ENCODE data around the gene MBTD1.

Gene MBTD1

DNA sequence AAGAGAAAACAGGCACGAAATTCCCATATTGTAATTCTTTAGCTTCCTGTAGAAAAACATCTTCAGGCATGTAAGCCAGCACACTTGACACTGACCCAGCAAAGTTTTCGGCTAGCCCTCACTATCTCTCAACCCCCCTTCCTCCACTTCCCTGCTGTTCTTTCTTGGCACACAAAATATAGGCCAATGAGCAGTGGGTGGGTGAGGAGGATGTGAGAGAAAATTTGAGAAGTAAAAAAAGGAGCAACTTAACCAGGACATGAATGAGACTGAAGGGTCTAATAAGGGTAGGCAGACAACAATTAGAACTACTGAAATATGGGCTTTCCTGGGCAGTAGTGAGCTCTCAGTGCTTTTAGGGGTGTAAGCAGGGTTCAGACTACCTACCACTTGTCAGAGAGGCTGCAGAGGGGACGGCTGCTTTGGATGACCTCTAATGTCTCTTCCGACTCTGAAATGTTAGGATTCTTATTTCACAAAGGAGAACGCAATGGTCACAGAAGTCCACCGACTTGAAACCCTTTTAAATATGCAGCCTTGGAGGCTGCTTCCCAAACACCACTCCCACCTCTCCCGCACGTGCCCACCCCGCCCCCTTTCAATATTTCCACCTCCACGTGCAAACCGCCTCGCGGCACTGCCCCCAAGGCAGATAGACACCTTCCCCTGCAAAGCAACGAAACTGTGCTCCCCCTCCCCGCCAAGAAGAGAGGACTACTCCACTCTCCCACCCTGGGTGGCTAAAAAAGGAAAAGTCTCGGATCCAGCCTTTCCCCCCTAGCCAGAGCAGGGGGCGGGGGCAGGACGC lies 889 bp downstream of the MBTD1 start:
- peak in 1 of 2 donors; percentile 25 for DNase-seq
- peak overlapping the region; percentile 92 for H3K4me3 ChIP-seq (ENCODE audit: low read depth, low read length)
- peak overlapping the region; percentile 96 for H3K4me2 ChIP-seq (ENCODE audit: low read length)
- no peaks in the 10 kb centered on the region for H3K9me3 ChIP-seq (ENCODE audit: insufficient read depth, low read depth, low read length)
- H3K4me1 ChIP-seq (ENCODE audit: control insufficient read depth in 1 of 2, insufficient read depth in 2 of 2, low read length in 2 of 2): peaks cover 7 to 17% of the 10 kb centered on the region in 2 experiments
- peak overlapping the region; percentile 99 for H3K4ac ChIP-seq (ENCODE audit: low read depth, low read length)
- H3K79me1 ChIP-seq (ENCODE audit: low read length): peaks cover 14% of the 10 kb centered on the region
- no peak overlapping the region for H3K27ac ChIP-seq (ENCODE audit: low read depth, low read length)
- H4K8ac ChIP-seq (ENCODE audit: low read depth, low read length): no peak overlapping the region
- H3K14ac ChIP-seq (ENCODE audit: low read length): no peak overlapping the region
- WGBS (ENCODE audit: extremely low coverage, insufficient coverage, insufficient read length): no CpG with 5 or more reads among the region's 18 CpGs
- H2BK12ac ChIP-seq (ENCODE audit: low read length): no peak overlapping the region
- peak overlapping the region; percentile 67 for H4K91ac ChIP-seq (ENCODE audit: low read depth, low read length)
- no peak overlapping the region for H2AK5ac ChIP-seq (ENCODE audit: low read length)
- H3K27me3 ChIP-seq (ENCODE audit: insufficient read depth, low read length): no peaks in the 10 kb centered on the region
- H3K79me2 ChIP-seq (ENCODE audit: control insufficient read depth, insufficient read depth, low read length, poor library complexity): peaks cover 23% of the 10 kb centered on the region
- no peak overlapping the region for H2BK120ac ChIP-seq (ENCODE audit: insufficient read depth, low read length, poor library complexity)
- H3K18ac ChIP-seq (ENCODE audit: low read length): no peak overlapping the region
- peaks cover 2 to 5% of the 10 kb centered on the region in 2 experiments for H3K36me3 ChIP-seq (ENCODE audit: control insufficient read depth in 1 of 2, insufficient read depth in 2 of 2, low read length in 2 of 2)
- H2BK5ac ChIP-seq (ENCODE audit: low read depth, low read length, poor library complexity): peak overlapping the region; percentile 74
- H3K23ac ChIP-seq (ENCODE audit: low read length): no peak overlapping the region
- H2AFZ ChIP-seq (ENCODE audit: insufficient read depth, low read length, poor library complexity): no peak overlapping the region
- peak overlapping the region; percentile 81 for H3K9ac ChIP-seq (ENCODE audit: low read length)
- peak overlapping the region; percentile 21 for H4K12ac ChIP-seq (ENCODE audit: low read depth, low read length)

DNA sequence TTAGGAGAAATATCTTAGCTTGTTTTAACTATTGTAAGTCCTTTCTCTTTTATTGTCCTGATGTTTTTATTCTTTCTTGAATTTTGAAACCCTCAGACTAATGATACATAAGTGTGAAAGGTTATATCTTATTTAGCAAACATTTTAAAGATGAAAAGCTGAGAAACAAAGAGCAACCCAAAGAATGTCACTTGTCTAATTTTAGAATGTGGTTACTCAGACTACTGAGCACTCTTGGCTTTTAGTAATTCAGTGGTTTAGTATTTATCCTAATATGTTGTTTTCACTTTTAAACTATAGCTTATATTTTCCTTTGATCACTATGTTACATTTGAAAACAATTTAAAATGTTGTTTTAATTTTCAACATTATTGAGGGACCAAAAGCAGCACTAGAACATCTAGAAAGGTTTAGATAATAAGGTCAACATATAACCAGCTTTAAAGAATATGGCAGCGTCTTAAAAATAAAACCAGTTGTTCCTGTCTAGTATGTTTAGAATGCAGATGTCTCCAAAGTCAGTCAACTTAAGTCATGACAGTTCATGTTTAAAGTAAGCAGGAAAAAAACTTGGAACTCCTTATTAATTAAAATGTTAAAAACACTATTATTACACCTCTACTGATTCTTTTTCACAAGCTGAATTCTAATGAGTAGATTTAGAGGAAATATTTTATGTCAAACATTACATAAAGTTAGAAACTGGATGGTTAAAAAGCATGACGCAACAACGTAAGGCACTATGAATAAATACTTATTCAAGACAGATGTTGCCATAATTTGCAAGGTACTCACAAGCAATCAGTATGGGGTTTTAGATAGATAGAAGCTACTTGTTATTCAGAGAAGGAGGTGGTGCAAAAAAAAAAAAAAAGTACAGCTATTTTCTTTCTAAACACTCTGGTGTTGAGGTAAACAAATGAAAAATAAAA lies 2.4 kb downstream of the MBTD1 start:
- Histone ChIP-seq H3K79me2 (ENCODE audit: control insufficient read depth, insufficient read depth, low read length, poor library complexity) (peaks cover 23% of the 10 kb centered on the region), H3K18ac (ENCODE audit: low read length) (no peak overlapping the region), H4K91ac (ENCODE audit: low read depth, low read length) (no peak overlapping the region), H3K4ac (ENCODE audit: low read depth, low read length) (no peak overlapping the region), H3K79me1 (ENCODE audit: low read length) (peaks cover 13% of the 10 kb centered on the region), H3K4me1 (ENCODE audit: control insufficient read depth in 1 of 2, insufficient read depth in 2 of 2, low read length in 2 of 2) (peaks cover under 1 to 10% of the 10 kb centered on the region in 2 experiments), H3K4me3 (ENCODE audit: low read depth, low read length) (no peak overlapping the region), H2AK5ac (ENCODE audit: low read length) (no peak overlapping the region), H3K36me3 (ENCODE audit: control insufficient read depth in 1 of 2, insufficient read depth in 2 of 2, low read length in 2 of 2) (peaks cover 3 to 4% of the 10 kb centered on the region in 2 experiments), H3K27me3 (ENCODE audit: insufficient read depth, low read length) (no peaks in the 10 kb centered on the region), H3K27ac (ENCODE audit: low read depth, low read length) (no peak overlapping the region), H2BK12ac (ENCODE audit: low read length) (no peak overlapping the region), H2AFZ (ENCODE audit: insufficient read depth, low read length, poor library complexity) (no peak overlapping the region), H3K9ac (ENCODE audit: low read length) (no peak overlapping the region), H3K14ac (ENCODE audit: low read length) (no peak overlapping the region), H3K23ac (ENCODE audit: low read length) (no peak overlapping the region), H3K9me3 (ENCODE audit: insufficient read depth, low read depth, low read length) (no peaks in the 10 kb centered on the region), H3K4me2 (ENCODE audit: low read length) (no peak overlapping the region), H2BK5ac (ENCODE audit: low read depth, low read length, poor library complexity) (no peak overlapping the region), H4K8ac (ENCODE audit: low read depth, low read length) (no peak overlapping the region), H4K12ac (ENCODE audit: low read depth, low read length) (no peak overlapping the region), H2BK120ac (ENCODE audit: insufficient read depth, low read length, poor library complexity) (no peak overlapping the region)
- no CpG with 5 or more reads among the region's 3 CpGs for WGBS (ENCODE audit: extremely low coverage, insufficient coverage, insufficient read length)
- peak in 1 of 2 donors; percentile 8 for DNase-seq

DNA sequence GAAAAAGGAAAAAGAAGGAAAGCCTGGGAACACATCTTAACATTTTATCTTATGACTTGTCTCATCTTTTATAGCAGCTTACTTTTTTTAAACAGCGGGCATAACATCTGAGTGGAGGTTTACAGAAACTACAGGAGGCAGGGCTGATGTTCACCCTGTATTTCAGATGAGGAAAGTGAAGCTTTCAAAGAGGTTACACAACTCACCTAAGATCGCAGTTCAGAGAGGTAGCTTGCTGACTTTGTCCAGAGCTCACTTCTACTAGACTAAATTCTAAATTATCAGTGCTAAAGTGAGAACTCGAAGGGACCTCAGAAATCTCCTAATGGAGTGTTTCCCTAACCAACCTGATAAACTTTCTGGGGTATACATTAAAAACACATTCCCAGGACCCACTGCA lies 3.7 kb downstream of the MBTD1 start:
- peak overlapping the region; percentile 4 for H3K4ac ChIP-seq (ENCODE audit: low read depth, low read length)
- no peaks in the 10 kb centered on the region for H3K27me3 ChIP-seq (ENCODE audit: insufficient read depth, low read length)
- H2BK5ac ChIP-seq (ENCODE audit: low read depth, low read length, poor library complexity): no peak overlapping the region
- no peak overlapping the region for H3K9ac ChIP-seq (ENCODE audit: low read length)
- H3K79me2 ChIP-seq (ENCODE audit: control insufficient read depth, insufficient read depth, low read length, poor library complexity): peaks cover 20% of the 10 kb centered on the region
- H2BK120ac ChIP-seq (ENCODE audit: insufficient read depth, low read length, poor library complexity): no peak overlapping the region
- no peak for DNase-seq
- H3K4me3 ChIP-seq (ENCODE audit: low read depth, low read length): no peak overlapping the region
- H3K14ac ChIP-seq (ENCODE audit: low read length): no peak overlapping the region
- H3K79me1 ChIP-seq (ENCODE audit: low read length): peaks cover 13% of the 10 kb centered on the region
- H3K4me1 ChIP-seq (ENCODE audit: control insufficient read depth in 1 of 2, insufficient read depth in 2 of 2, low read length in 2 of 2): peaks cover 0 to 5% of the 10 kb centered on the region in 2 experiments
- no peak overlapping the region for H4K91ac ChIP-seq (ENCODE audit: low read depth, low read length)
- H4K12ac ChIP-seq (ENCODE audit: low read depth, low read length): no peak overlapping the region
- no CpG with 5 or more reads among the region's 3 CpGs for WGBS (ENCODE audit: extremely low coverage, insufficient coverage, insufficient read length)
- no peak overlapping the region for H3K23ac ChIP-seq (ENCODE audit: low read length)
- H4K8ac ChIP-seq (ENCODE audit: low read depth, low read length): no peak overlapping the region
- no peak overlapping the region for H3K18ac ChIP-seq (ENCODE audit: low read length)
- no peak overlapping the region for H3K27ac ChIP-seq (ENCODE audit: low read depth, low read length)
- no peaks in the 10 kb centered on the region for H3K9me3 ChIP-seq (ENCODE audit: insufficient read depth, low read depth, low read length)
- H2AK5ac ChIP-seq (ENCODE audit: low read length): no peak overlapping the region
- H2BK12ac ChIP-seq (ENCODE audit: low read length): no peak overlapping the region
- no peak overlapping the region for H2AFZ ChIP-seq (ENCODE audit: insufficient read depth, low read length, poor library complexity)
- peaks cover 5 to 7% of the 10 kb centered on the region in 2 experiments for H3K36me3 ChIP-seq (ENCODE audit: control insufficient read depth in 1 of 2, insufficient read depth in 2 of 2, low read length in 2 of 2)
- no peak overlapping the region for H3K4me2 ChIP-seq (ENCODE audit: low read length)

DNA sequence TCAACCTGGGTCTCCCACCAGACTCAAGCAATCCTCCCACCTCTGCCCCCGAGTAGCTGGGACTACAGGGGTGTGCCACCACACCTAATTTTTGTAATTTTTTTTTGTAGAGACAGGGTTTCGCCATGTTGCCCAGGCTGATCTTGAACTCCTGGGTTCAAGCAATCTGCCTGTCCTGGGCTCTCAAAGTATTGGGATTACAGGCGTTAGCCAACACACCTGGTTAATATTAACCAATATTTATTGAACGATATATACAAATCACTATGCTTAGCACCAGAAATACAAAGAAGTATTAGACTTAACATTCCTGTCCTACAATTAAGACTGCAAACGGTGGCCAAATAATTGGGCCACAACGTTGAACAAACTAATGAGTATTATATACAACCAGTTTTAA lies 4.2 kb downstream of the MBTD1 start:
- Histone ChIP-seq H2BK5ac (ENCODE audit: low read depth, low read length, poor library complexity) (no peak overlapping the region), H3K4me2 (ENCODE audit: low read length) (no peak overlapping the region), H2AK5ac (ENCODE audit: low read length) (no peak overlapping the region), H4K91ac (ENCODE audit: low read depth, low read length) (no peak overlapping the region), H3K36me3 (ENCODE audit: control insufficient read depth in 1 of 2, insufficient read depth in 2 of 2, low read length in 2 of 2) (peaks cover 5 to 7% of the 10 kb centered on the region in 2 experiments), H2BK12ac (ENCODE audit: low read length) (no peak overlapping the region), H3K27me3 (ENCODE audit: insufficient read depth, low read length) (no peaks in the 10 kb centered on the region), H4K8ac (ENCODE audit: low read depth, low read length) (no peak overlapping the region), H2BK120ac (ENCODE audit: insufficient read depth, low read length, poor library complexity) (no peak overlapping the region), H3K18ac (ENCODE audit: low read length) (no peak overlapping the region), H3K4me1 (ENCODE audit: control insufficient read depth in 1 of 2, insufficient read depth in 2 of 2, low read length in 2 of 2) (peaks cover 0 to 5% of the 10 kb centered on the region in 2 experiments), H3K4me3 (ENCODE audit: low read depth, low read length) (no peak overlapping the region), H3K9ac (ENCODE audit: low read length) (no peak overlapping the region), H3K79me2 (ENCODE audit: control insufficient read depth, insufficient read depth, low read length, poor library complexity) (peaks cover 17% of the 10 kb centered on the region), H2AFZ (ENCODE audit: insufficient read depth, low read length, poor library complexity) (no peak overlapping the region), H3K9me3 (ENCODE audit: insufficient read depth, low read depth, low read length) (no peaks in the 10 kb centered on the region), H3K27ac (ENCODE audit: low read depth, low read length) (no peak overlapping the region), H3K79me1 (ENCODE audit: low read length) (peaks cover 10% of the 10 kb centered on the region), H3K4ac (ENCODE audit: low read depth, low read length) (no peak overlapping the region), H3K23ac (ENCODE audit: low read length) (no peak overlapping the region), H3K14ac (ENCODE audit: low read length) (no peak overlapping the region), H4K12ac (ENCODE audit: low read depth, low read length) (no peak overlapping the region)
- no peak for DNase-seq
- no CpG with 5 or more reads among the region's 6 CpGs for WGBS (ENCODE audit: extremely low coverage, insufficient coverage, insufficient read length)
